Spinal cord (tissue), 10 donors: ENCODE data around the gene RAPGEF4. TPM values are rescaled to one million over a fixed set of nuclear protein-coding genes. Genes with fewer than 3 reads are reported as not detected.

Source experiments
- DNase-seq, 6 donors: peaks; one replicate each; pipeline versions ENCODE4 v3.0.0 to v3.0.0-alpha.2; 2013 to 2015; ENCODE audit warnings: low spot score in 6 of 6, low read depth in 4 of 6
- H3K27ac ChIP-seq: one replicate; pipeline ENCODE4 v1.5.1; 2013; ENCODE audit warnings: low read depth, low read length, control low read depth
- H3K27me3 ChIP-seq: one replicate; pipeline ENCODE4 v1.6.1; 2013; ENCODE audit warnings: low read length; ENCODE audit not compliant: control insufficient read depth, insufficient read depth
- H3K36me3 ChIP-seq: one replicate; pipeline ENCODE4 v1.6.1; 2013; ENCODE audit warnings: low read length; ENCODE audit not compliant: control insufficient read depth, insufficient read depth
- H3K4me1 ChIP-seq: one replicate; pipeline ENCODE4 v1.6.1; 2013; ENCODE audit warnings: low read length; ENCODE audit not compliant: control insufficient read depth, insufficient read depth
- H3K4me3 ChIP-seq: one replicate; pipeline ENCODE4 v1.5.1; 2013; ENCODE audit warnings: low read depth, low read length, control low read depth
- H3K9me3 ChIP-seq: one replicate; pipeline ENCODE4 v1.6.1; 2013; ENCODE audit warnings: low read length; ENCODE audit not compliant: control insufficient read depth, insufficient read depth
- WGBS: methylation state at CpG from one replicate; pipeline ENCODE4 v1.1.5; 2013; ENCODE audit warnings: missing lambda C conversion rate; ENCODE audit not compliant: insufficient coverage; 5-methylcytosine and 5-hydroxymethylcytosine counted together
- polyA plus RNA-seq, 2 donors: library from polyadenylated mRNA; unstranded; fragments of 120-200 nt; gene quantifications; one replicate each; pipeline ENCODE4 v1.2.1, GENCODE V29; 2013; ENCODE audit not compliant: insufficient read length in 2 of 2
- total RNA-seq, 2 donors: library from RNA; depleted of rRNA in 1 of 2; stranded (reverse); fragments of 120-200 nt in 1 of 2; fragments of >200 nt in 1 of 2; gene quantifications; one replicate each; pipeline versions ENCODE4 v1.2.3 to v1.2.4, GENCODE V29; 2013 to 2014
- donor health status: healthy.

The RAPGEF4 gene
- total and polyA plus RNA-seq, 4 donors, result 31.1 to 65.8 (median 44.4) TPM

DNA sequence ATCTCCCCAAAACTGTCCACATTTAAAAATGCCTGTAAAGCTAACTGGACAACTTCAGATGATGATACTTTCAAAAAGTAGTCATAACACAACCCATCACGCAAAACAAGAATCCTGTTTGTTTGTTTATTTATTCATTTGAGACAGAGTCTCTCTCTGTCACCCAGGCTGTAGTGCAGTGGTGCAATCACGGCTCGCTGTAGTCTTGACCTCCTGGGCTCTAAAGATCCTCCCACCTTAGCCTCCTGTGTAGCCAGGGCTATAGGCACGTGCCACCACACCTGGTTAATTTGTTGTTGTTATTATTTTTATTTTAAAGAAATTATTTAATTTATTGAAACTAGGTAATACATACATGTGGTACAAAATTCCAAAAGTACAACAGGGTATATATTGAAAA is 94.8 kb downstream of the RAPGEF4 start:
- no CpG with 5 or more reads among the region's 4 CpGs for WGBS
- H3K36me3 ChIP-seq, result no peaks in the 10 kb centered on the region
- H3K9me3 ChIP-seq, result no peaks in the 10 kb centered on the region
- DNase-seq, result no peak
- H3K4me3 ChIP-seq, result no peak overlapping the region
- no peaks in the 10 kb centered on the region for H3K4me1 ChIP-seq
- no peaks in the 10 kb centered on the region for H3K27me3 ChIP-seq
- no peak overlapping the region for H3K27ac ChIP-seq

DNA sequence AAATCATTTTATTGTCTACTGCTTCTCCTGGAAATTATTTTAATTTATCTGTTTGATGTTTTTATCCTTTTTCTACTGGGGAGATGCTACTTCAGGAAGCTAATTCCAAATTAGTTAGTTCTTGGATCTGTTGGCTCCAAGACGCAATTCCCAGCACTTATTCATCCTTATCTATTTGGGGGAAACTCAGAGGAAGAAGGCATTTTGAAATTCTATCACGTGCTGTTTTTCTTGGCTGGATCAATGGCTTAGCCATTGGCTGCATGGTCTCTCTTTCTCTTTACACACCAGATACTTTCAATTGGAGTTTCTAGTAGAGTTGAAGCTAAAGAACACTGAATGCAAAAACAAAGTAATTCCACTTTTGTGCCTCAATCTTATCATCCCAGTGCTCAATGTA is 98.3 kb downstream of the RAPGEF4 start:
- Histone ChIP-seq H3K9me3 (no peaks in the 10 kb centered on the region), H3K4me1 (no peaks in the 10 kb centered on the region), H3K27ac (no peak overlapping the region), H3K27me3 (no peaks in the 10 kb centered on the region), H3K4me3 (no peak overlapping the region), H3K36me3 (no peaks in the 10 kb centered on the region)
- no CpG with 5 or more reads among the region's 2 CpGs for WGBS
- DNase-seq, result no peak

- WGBS, result 56% methylated on average over 3 of the region's 6 CpGs
- H3K27me3 ChIP-seq, result no peaks in the 10 kb centered on the region
- DNase-seq, result no peak
- no peaks in the 10 kb centered on the region for H3K9me3 ChIP-seq
- no peaks in the 10 kb centered on the region for H3K36me3 ChIP-seq
- H3K4me3 ChIP-seq, result no peak overlapping the region
- no peaks in the 10 kb centered on the region for H3K4me1 ChIP-seq
- H3K27ac ChIP-seq, result no peak overlapping the region
Measured at GRCh38 chr2:172834881-172835280, 99.2 kb downstream of the RAPGEF4 start.

DNA sequence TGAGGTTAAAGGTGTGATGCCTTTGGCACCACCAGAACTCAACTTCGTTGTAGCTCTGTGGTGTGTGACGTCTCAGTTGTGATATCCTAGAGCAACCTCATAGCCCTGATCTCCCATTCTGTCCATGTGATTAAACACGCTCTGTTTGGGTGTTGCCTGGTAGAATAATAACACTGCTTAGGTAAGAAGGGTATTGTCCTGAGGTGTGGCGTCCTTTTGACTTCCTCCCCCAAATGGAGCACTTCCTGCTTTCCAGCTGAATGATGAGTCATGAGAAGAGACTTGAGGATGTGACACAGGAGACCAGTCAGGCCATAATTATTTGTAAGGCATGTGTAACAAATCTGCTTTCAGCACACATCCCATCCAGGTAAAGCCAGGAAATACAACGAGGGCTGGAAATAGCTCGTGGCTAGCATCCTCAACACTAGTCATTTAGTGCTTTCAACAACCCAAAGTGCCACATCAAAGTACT is 100.7 kb downstream of the RAPGEF4 start:
- Histone ChIP-seq H3K9me3 (no peaks in the 10 kb centered on the region), H3K27me3 (no peaks in the 10 kb centered on the region), H3K4me1 (no peaks in the 10 kb centered on the region), H3K27ac (no peak overlapping the region), H3K36me3 (no peaks in the 10 kb centered on the region), H3K4me3 (no peak overlapping the region)
- no peak for DNase-seq
- WGBS, result no CpG with 5 or more reads among the region's 6 CpGs

DNA sequence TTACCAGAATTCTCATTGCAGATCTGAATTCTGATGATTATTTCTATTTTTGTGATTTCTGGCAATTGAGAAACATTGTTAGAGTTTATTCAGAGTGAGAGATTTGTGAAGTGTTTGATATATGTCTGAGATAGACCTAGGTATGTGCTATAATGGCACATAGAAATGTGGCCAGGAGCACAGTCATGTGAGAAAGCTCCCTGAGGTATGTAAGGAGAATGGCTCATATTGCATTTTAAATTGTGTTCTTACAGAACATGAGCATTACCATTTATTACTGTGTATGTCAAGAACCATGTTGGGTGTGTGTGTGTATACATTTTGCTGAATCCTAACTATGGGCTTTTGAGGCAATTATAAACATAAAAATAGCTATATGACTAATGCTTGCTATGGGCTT is 101.2 kb downstream of the RAPGEF4 start:
- Histone ChIP-seq H3K4me3 (no peak overlapping the region), H3K9me3 (no peaks in the 10 kb centered on the region), H3K4me1 (no peaks in the 10 kb centered on the region), H3K27me3 (no peaks in the 10 kb centered on the region), H3K36me3 (no peaks in the 10 kb centered on the region), H3K27ac (no peak overlapping the region)
- no peak for DNase-seq

- H3K27me3 ChIP-seq, result no peaks in the 10 kb centered on the region
- 100% methylated on average over 1 of the region's 2 CpGs for WGBS
- peaks cover 3% of the 10 kb centered on the region for H3K4me1 ChIP-seq
- no peak overlapping the region for H3K27ac ChIP-seq
- H3K4me3 ChIP-seq, result no peak overlapping the region
- no peaks in the 10 kb centered on the region for H3K36me3 ChIP-seq
- no peaks in the 10 kb centered on the region for H3K9me3 ChIP-seq
- DNase-seq, result no peak
Measured at GRCh38 chr2:172839446-172839845, 103.8 kb downstream of the RAPGEF4 start.

DNA sequence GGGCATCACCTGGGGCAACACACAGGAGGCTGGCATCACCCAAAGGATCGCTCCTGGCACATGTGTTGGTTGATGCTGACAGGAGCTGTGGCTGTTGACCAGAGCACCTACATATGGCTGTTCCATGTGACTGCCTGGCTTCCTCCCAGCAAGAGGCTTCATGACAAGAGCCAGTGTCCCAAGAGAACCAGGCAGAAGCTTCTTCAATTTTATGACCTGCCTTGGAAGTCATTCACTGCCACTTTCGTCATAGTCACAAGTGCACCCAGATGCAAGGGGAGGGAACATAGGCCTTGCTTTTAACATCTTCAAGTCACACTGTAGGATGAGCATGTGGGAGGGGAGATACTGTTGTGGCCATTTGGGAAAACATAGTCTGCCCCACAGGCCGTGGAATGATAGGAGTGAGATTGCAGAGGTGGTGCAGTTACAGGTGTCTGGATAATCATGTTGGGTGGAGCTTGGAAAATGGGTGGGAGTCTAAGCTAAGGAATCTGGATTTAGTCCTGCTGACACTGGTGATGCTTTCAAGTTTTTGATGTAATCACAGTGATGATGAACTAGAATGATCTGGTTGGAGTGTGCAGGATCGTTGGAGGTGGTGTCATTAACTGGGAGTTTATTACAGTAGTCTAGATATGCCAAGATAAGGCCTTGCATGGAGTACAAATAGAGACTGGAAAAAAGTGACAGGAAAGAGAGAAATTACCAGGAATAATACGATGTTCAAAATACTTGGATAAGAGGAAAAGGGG is 107.0 kb downstream of the RAPGEF4 start:
- Histone ChIP-seq H3K36me3 (no peaks in the 10 kb centered on the region), H3K4me3 (no peak overlapping the region), H3K27me3 (no peaks in the 10 kb centered on the region), H3K9me3 (no peaks in the 10 kb centered on the region), H3K27ac (no peak overlapping the region), H3K4me1 (peaks cover 3% of the 10 kb centered on the region)
- DNase-seq, result no peak
- 80% methylated on average over 5 of the region's 5 CpGs for WGBS

DNA sequence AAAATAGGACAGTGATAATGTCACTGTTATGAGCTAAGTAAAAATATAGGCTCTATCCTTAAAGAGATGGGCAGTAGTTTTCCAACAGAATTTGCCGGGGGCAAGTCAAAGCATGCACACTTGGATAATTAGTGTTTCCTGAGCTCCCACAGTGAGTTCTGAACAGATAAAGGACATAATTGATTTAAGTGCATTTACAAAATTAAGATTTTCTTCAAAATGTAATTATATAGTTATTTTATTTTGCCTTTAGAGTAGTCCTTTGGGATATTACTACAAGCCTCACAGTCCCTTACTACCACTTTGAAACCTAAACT is 107.6 kb downstream of the RAPGEF4 start:
- H3K4me3 ChIP-seq, result no peak overlapping the region
- DNase-seq, result no peak
- H3K27ac ChIP-seq, result no peak overlapping the region
- no peaks in the 10 kb centered on the region for H3K9me3 ChIP-seq
- no CpG with 5 or more reads among the region's 1 CpG for WGBS
- peaks cover 3% of the 10 kb centered on the region for H3K4me1 ChIP-seq
- no peaks in the 10 kb centered on the region for H3K27me3 ChIP-seq
- no peaks in the 10 kb centered on the region for H3K36me3 ChIP-seq

DNA sequence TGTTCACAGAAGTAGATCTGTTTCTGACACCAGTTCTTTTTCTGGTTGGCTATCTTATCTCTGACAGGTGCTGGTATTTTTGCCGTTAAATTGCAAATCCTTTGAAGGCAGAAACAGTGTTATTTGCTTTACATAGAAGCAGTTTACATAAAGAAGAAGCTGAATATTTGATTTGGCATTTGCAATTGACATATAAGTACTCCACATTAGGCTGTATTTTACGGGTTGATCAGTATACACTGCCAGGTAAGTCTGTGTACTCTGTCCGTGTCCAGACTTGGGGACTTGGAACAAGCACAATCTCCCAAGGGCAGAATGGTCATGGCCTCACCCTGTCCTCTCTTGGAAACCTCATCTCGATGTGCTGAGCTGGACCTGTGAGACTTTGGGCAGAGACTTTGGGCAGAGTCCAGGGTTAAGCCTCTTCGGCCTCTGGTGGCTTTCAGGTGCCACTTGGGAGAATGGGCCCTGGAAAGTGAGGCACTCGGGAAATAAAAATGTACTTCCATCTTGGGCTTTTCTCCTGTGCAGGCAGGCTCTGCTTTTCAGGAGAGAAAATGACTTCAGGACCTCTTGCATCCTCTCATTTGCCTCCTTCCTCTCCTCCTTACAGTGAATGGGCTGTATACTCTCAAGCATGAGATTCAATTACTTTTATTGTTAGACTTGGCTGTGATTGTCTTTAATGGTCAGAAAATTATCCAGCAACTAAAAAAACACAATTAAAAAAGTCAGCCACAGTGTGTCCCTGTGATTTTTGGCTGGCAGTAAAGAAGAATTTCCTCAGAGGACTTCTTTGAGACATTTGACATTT is 108.5 kb downstream of the RAPGEF4 start:
- Histone ChIP-seq H3K27me3 (no peaks in the 10 kb centered on the region), H3K27ac (no peak overlapping the region), H3K36me3 (no peaks in the 10 kb centered on the region), H3K4me1 (peaks cover 3% of the 10 kb centered on the region), H3K9me3 (no peaks in the 10 kb centered on the region), H3K4me3 (no peak overlapping the region)
- peak in 1 of 6 donors; percentile 54 for DNase-seq
- 86% methylated on average over 5 of the region's 6 CpGs for WGBS
